ENCODE data around the gene RYR2. TPM values are rescaled to one million over a fixed set of nuclear protein-coding genes. Genes with fewer than 3 reads are reported as not detected.

The RYR2 gene
- 0.50 and 1.1 TPM in 2 replicates for total RNA-seq
- 0.33 and 0.95 TPM in 2 replicates for polyA plus RNA-seq

- H3K4me1 ChIP-seq (ENCODE audit: insufficient read depth), result peaks cover 8% of the 10 kb centered on the region
- peaks cover 70% of the 10 kb centered on the region for H3K27me3 ChIP-seq
- DNase-seq (ENCODE audit: low spot score), result peak; percentile 70
- peak within 1 kb of the TSS; percentile 96 for H3K4me2 ChIP-seq
- no peaks in the 10 kb centered on the region for H3K9me2 ChIP-seq (replicated peaks; ENCODE audit: insufficient read depth)
- no peaks in the 10 kb centered on the region for H4K20me1 ChIP-seq (ENCODE audit: insufficient read depth, poor library complexity, severe bottlenecking)
- no peaks in the 10 kb centered on the region for H3K79me2 ChIP-seq
- H3K4me3 ChIP-seq, result peak within 1 kb of the TSS; percentile 45
- no peak within 1 kb of the TSS for H3K27ac ChIP-seq
- 2% methylated on average over 46 of the region's 87 CpGs for WGBS (ENCODE audit: low lambda C conversion rate, missing lambda C conversion rate)
- no peaks in the 10 kb centered on the region for H3K9me3 ChIP-seq (ENCODE audit: low read depth)
- H2AFZ ChIP-seq, result peak within 1 kb of the TSS; percentile 31
- no peaks in the 10 kb centered on the region for H3K36me3 ChIP-seq (replicated peaks; ENCODE audit: insufficient read depth, low read depth)
- TF ChIP-seq CTCF (IDR thresholded peaks at IDR 0.05; ENCODE audit: poor library complexity), result peak; percentile 66
- peak; percentile 52 for TF ChIP-seq EZH2phosphoT487 (IDR thresholded peaks at IDR 0.05; ENCODE audit: low read depth, severe bottlenecking, unreplicated experiment)
- peak; percentile 39 for TF ChIP-seq EZH2 (IDR thresholded peaks at IDR 0.05; ENCODE audit: borderline replicate concordance)
Observed at GRCh38 chr1:237041795-237042525, at the start of gene RYR2. Gene RYR2, plus strand, starts transcription at chr1:237042184. Its CDS starts 338 bp downstream, at chr1:237042522.

- H4K20me1 ChIP-seq (ENCODE audit: insufficient read depth, poor library complexity, severe bottlenecking), result no peaks in the 10 kb centered on the region
- no peak overlapping the region for H3K4me3 ChIP-seq
- no peak for TF ChIP-seq CTCF (IDR thresholded peaks at IDR 0.05; ENCODE audit: poor library complexity)
- H2AFZ ChIP-seq, result no peak overlapping the region
- no peak overlapping the region for H3K27ac ChIP-seq
- no peak overlapping the region for H3K4me2 ChIP-seq
- H3K27me3 ChIP-seq, result no peaks in the 10 kb centered on the region
- H3K4me1 ChIP-seq (ENCODE audit: insufficient read depth), result no peaks in the 10 kb centered on the region
- no peaks in the 10 kb centered on the region for H3K9me2 ChIP-seq (replicated peaks; ENCODE audit: insufficient read depth)
- 86% methylated on average over 8 of the region's 8 CpGs for WGBS (ENCODE audit: low lambda C conversion rate, missing lambda C conversion rate)
- no peaks in the 10 kb centered on the region for H3K9me3 ChIP-seq (ENCODE audit: low read depth)
- H3K36me3 ChIP-seq (replicated peaks; ENCODE audit: insufficient read depth, low read depth), result no peaks in the 10 kb centered on the region
- no peak for DNase-seq (ENCODE audit: low spot score)
- no peaks in the 10 kb centered on the region for H3K79me2 ChIP-seq
Observed at GRCh38 chr1:236992449-236992848, 49.5 kb upstream of the RYR2 start.

GRCh38 chr1:236994450-236994849 lies 47.5 kb upstream of the RYR2 start:
- no peaks in the 10 kb centered on the region for H3K27me3 ChIP-seq
- no peak overlapping the region for H3K27ac ChIP-seq
- no peak for DNase-seq (ENCODE audit: low spot score)
- no peaks in the 10 kb centered on the region for H3K79me2 ChIP-seq
- no peak for TF ChIP-seq CTCF (IDR thresholded peaks at IDR 0.05; ENCODE audit: poor library complexity)
- no peak for TF ChIP-seq EZH2phosphoT487 (IDR thresholded peaks at IDR 0.05; ENCODE audit: low read depth, severe bottlenecking, unreplicated experiment)
- no peak for TF ChIP-seq EZH2 (IDR thresholded peaks at IDR 0.05; ENCODE audit: borderline replicate concordance)
- no peak overlapping the region for H3K4me2 ChIP-seq
- no peaks in the 10 kb centered on the region for H3K9me3 ChIP-seq (ENCODE audit: low read depth)
- H3K4me1 ChIP-seq (ENCODE audit: insufficient read depth), result no peaks in the 10 kb centered on the region
- H2AFZ ChIP-seq, result no peak overlapping the region
- no peaks in the 10 kb centered on the region for H3K36me3 ChIP-seq (replicated peaks; ENCODE audit: insufficient read depth, low read depth)
- no peak overlapping the region for H3K4me3 ChIP-seq
- no peaks in the 10 kb centered on the region for H4K20me1 ChIP-seq (ENCODE audit: insufficient read depth, poor library complexity, severe bottlenecking)
- no peaks in the 10 kb centered on the region for H3K9me2 ChIP-seq (replicated peaks; ENCODE audit: insufficient read depth)
- WGBS (ENCODE audit: low lambda C conversion rate, missing lambda C conversion rate), result 92% methylated on average over 1 of the region's 1 CpG

All from hepatocyte (in vitro differentiated cells).